K562 (cell line): ENCODE measurements around the gene DNMT1. TPM values are rescaled to one million over a fixed set of nuclear protein-coding genes. Genes with fewer than 3 reads are reported as not detected.

Experiments used
- PREB ChIP-seq: sonication (generic); formaldehyde crosslinking; IDR thresholded peaks from 2 replicates; pipeline ENCODE4 v1.8.1; 2023; ENCODE audit warnings: mild to moderate bottlenecking, missing genetic modification reagents
- ZNF586 ChIP-seq: fragments of 450-650 bp; formaldehyde crosslinking; conservative IDR thresholded peaks from 2 replicates; pipeline ENCODE4 v1.4.0; 2020; ENCODE audit warnings: mild to moderate bottlenecking, moderate library complexity
- polyA plus RNA-seq, 8 experiments: library from polyadenylated mRNA; depleted of rRNA in 4 of 8; stranded (reverse) in 5 of 8; unstranded in 3 of 8; fragments of >200 nt; fragmentation: Nextera tagmentation in 2 of 8; fragmentation: Illumina TruSeq in 1 of 8; extraction: Ambion mirVana in 2 of 8; extraction: Trizol in 1 of 8; gene quantifications; 2 replicates each; pipeline versions ENCODE4 v1.2.1 to v1.2.3, GENCODE V29; 2011 to 2014; ENCODE audit warnings: inconsistent platforms in 1 of 8, missing spikeins in 1 of 8
- total RNA-seq, 7 experiments: library from RNA; depleted of rRNA in 6 of 7; stranded (reverse); fragments of >200 nt in 6 of 7; fragmentation: Illumina TruSeq in 2 of 7; extraction: Trizol in 2 of 7; gene quantifications; 2 replicates each; pipeline versions ENCODE4 v1.2.1 to v1.2.3, GENCODE V29; 2011 to 2021; ENCODE audit warnings: low replicate concordance in 1 of 7
- TF ChIP-seq, protein P1 (sequence below): fragments of 250-450 bp; sonication (Bioruptor Pico); IDR thresholded peaks from 2 replicates; pipeline ENCODE4 v1.4.0; 2020
- TF ChIP-seq, protein P2 (sequence below): fragments of 450-650 bp; IDR thresholded peaks from 2 replicates; pipeline ENCODE4 v1.6.1; 2014; ENCODE audit warnings: low read depth, mild to moderate bottlenecking, moderate library complexity, borderline replicate concordance

Gene DNMT1
- total and polyA plus RNA-seq, 9 of the 15 experiments (the other 6 are each of a cell fraction or from before 2014, with no cell fraction given), result 80.1 to 271 (median 121) TPM

GRCh38 chr19:10190026-10190425 lies 4.7 kb downstream of the DNMT1 start (continued):
- TF ChIP-seq, protein P1, sequence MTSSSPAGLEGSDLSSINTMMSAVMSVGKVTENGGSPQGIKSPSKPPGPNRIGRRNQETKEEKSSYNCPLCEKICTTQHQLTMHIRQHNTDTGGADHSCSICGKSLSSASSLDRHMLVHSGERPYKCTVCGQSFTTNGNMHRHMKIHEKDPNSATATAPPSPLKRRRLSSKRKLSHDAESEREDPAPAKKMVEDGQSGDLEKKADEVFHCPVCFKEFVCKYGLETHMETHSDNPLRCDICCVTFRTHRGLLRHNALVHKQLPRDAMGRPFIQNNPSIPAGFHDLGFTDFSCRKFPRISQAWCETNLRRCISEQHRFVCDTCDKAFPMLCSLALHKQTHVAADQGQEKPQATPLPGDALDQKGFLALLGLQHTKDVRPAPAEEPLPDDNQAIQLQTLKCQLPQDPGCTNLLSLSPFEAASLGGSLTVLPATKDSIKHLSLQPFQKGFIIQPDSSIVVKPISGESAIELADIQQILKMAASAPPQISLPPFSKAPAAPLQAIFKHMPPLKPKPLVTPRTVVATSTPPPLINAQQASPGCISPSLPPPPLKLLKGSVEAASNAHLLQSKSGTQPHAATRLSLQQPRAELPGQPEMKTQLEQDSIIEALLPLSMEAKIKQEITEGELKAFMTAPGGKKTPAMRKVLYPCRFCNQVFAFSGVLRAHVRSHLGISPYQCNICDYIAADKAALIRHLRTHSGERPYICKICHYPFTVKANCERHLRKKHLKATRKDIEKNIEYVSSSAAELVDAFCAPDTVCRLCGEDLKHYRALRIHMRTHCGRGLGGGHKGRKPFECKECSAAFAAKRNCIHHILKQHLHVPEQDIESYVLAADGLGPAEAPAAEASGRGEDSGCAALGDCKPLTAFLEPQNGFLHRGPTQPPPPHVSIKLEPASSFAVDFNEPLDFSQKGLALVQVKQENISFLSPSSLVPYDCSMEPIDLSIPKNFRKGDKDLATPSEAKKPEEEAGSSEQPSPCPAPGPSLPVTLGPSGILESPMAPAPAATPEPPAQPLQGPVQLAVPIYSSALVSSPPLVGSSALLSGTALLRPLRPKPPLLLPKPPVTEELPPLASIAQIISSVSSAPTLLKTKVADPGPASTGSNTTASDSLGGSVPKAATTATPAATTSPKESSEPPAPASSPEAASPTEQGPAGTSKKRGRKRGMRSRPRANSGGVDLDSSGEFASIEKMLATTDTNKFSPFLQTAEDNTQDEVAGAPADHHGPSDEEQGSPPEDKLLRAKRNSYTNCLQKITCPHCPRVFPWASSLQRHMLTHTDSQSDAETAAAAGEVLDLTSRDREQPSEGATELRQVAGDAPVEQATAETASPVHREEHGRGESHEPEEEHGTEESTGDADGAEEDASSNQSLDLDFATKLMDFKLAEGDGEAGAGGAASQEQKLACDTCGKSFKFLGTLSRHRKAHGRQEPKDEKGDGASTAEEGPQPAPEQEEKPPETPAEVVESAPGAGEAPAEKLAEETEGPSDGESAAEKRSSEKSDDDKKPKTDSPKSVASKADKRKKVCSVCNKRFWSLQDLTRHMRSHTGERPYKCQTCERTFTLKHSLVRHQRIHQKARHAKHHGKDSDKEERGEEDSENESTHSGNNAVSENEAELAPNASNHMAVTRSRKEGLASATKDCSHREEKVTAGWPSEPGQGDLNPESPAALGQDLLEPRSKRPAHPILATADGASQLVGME (CRISPR knock-in tag), result no peak
- TF ChIP-seq ZNF586 (no peak), PREB (no peak)
- TF ChIP-seq, protein P2, sequence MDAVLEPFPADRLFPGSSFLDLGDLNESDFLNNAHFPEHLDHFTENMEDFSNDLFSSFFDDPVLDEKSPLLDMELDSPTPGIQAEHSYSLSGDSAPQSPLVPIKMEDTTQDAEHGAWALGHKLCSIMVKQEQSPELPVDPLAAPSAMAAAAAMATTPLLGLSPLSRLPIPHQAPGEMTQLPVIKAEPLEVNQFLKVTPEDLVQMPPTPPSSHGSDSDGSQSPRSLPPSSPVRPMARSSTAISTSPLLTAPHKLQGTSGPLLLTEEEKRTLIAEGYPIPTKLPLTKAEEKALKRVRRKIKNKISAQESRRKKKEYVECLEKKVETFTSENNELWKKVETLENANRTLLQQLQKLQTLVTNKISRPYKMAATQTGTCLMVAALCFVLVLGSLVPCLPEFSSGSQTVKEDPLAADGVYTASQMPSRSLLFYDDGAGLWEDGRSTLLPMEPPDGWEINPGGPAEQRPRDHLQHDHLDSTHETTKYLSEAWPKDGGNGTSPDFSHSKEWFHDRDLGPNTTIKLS, result no peak
